Small intestine (tissue), 7 donors: Measurements from ENCODE around the gene TMIGD1. TPM values are rescaled to one million over a fixed set of nuclear protein-coding genes. Genes with fewer than 3 reads are reported as not detected.
A peak's percentile ranks its signal among the peaks of the same experiment; 100 is the strongest.
"Not testable (repeated sequence)": the region's sequence is repeated elsewhere in the genome, so short reads cannot be mapped to it uniquely, and the experiment has no call there.

Experiments
- DNase-seq, 2 donors: peaks; one replicate each; pipeline versions ENCODE4 v3.0.0 to v3.0.0-alpha.2; 2013
- FAIRE-seq: peaks from 2 replicates; lab custom pipeline; 2012; peaks lifted over from hg19 to GRCh38; lab: Jason Lieb, UNC
- H3K27ac ChIP-seq, 3 donors: one replicate each; pipeline ENCODE4 v1.5.1; 2013; ENCODE audit warnings: low read length in 2 of 3, mild to moderate bottlenecking in 2 of 3, control low read depth in 1 of 3, inconsistent platforms in 1 of 3, low read depth in 1 of 3, moderate library complexity in 1 of 3
- H3K27me3 ChIP-seq, 3 donors: one replicate each; pipeline ENCODE4 v1.6.1; 2013; ENCODE audit warnings: low read length in 3 of 3, inconsistent platforms in 1 of 3; ENCODE audit not compliant: control insufficient read depth in 3 of 3, insufficient read depth in 3 of 3
- H3K36me3 ChIP-seq, 3 donors: one replicate each; pipeline ENCODE4 v1.6.1; 2013; ENCODE audit warnings: low read length in 3 of 3, inconsistent platforms in 1 of 3, low read depth in 1 of 3, mild to moderate bottlenecking in 1 of 3, moderate library complexity in 1 of 3; ENCODE audit not compliant: control insufficient read depth in 3 of 3, insufficient read depth in 2 of 3
- H3K4me1 ChIP-seq, 3 donors: one replicate each; pipeline ENCODE4 v1.6.1; 2013; ENCODE audit warnings: low read length in 2 of 3, inconsistent platforms in 1 of 3, low read depth in 1 of 3, mild to moderate bottlenecking in 1 of 3, moderate library complexity in 1 of 3; ENCODE audit not compliant: control insufficient read depth in 3 of 3, insufficient read depth in 2 of 3
- H3K4me3 ChIP-seq, 3 donors: one replicate each; pipeline ENCODE4 v1.5.1; 2013; ENCODE audit warnings: low read length in 3 of 3, control low read depth in 1 of 3, inconsistent platforms in 1 of 3, low read depth in 1 of 3, mild to moderate bottlenecking in 1 of 3, moderate library complexity in 1 of 3
- H3K9me3 ChIP-seq, 2 donors: one replicate each; pipeline ENCODE4 v1.6.1; 2013; ENCODE audit warnings: low read depth in 1 of 2, low read length in 1 of 2; ENCODE audit not compliant: control insufficient read depth in 2 of 2, insufficient read depth in 1 of 2
- WGBS, 3 donors: extraction: QIAGEN DNeasy Blood & Tissue Kit; methylation state at CpG; one replicate each; pipeline ENCODE4 v1.1.7; 2013; 5-methylcytosine and 5-hydroxymethylcytosine counted together
- polyA plus RNA-seq, 4 donors: library from polyadenylated mRNA; stranded (reverse) in 3 of 4; unstranded in 1 of 4; fragments of 200-250 nt in 3 of 4; fragments of 120-200 nt in 1 of 4; gene quantifications; one replicate each; pipeline versions ENCODE4 v1.2.1 to v1.2.3, GENCODE V29; 2013
- donor health status: healthy with polysubstance abuse.
- donor health status: control.
- donor health status: control.
- donor health status: Bipolar disorder and iron deficiency.
- donor health status: healthy.

TMIGD1 gene
- polyA plus RNA-seq, 4 donors: 0.13 to 134 (median 1.2) TPM

DNA sequence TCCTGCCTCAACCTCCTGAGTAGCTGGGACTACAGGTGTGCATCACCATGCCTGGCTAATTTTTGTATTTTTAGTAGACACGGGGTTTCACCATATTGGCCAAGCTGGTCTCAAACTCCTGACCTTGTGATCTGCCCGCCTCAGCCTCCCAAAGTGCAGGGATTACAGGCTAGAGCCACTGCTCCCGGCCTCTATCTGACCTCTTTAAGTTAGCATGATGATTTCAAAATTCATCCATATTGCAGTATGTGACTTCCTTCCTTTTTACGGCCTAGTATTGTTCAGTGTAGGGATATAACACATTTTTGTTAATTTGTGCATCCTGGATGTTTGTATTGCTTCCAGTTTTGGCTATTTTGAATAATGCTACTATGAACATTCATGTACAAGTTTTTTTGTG is 17.4 kb upstream of the TMIGD1 start:
- not testable (repeated sequence) for H3K27me3 ChIP-seq, DNase-seq, H3K4me3 ChIP-seq, H3K27ac ChIP-seq, H3K36me3 ChIP-seq, H3K4me1 ChIP-seq, FAIRE-seq, H3K9me3 ChIP-seq
- WGBS, 3 donors: 91 to 97% (median 92%) methylated on average over 4 of the region's 4 CpGs

DNA sequence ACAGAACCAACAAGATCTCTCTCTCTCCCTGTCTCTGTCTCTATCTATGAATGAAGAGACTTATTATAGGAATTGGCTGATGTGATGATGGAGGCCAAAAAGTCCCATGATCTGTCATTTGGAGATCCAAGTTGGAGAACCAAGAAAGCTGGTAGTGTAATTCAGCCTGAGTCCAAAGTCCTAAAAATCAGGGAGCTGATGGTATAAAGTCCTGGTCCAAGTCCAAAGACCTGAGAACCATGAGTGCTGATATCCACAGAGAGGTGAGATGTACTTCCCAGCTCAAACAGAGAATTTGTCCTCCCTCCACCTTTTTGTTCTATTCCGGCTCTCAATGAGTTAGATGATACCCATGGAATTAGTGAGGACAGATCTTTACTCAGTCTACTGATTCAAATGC is 15.4 kb upstream of the TMIGD1 start:
- Histone ChIP-seq H3K4me3 (no peak overlapping the region), H3K27ac (no peak overlapping the region), H3K27me3 (peaks cover 0 to 1% (median 0%) of the 10 kb centered on the region in 3 donors), H3K36me3 (no peaks in the 10 kb centered on the region), H3K4me1 (peaks cover 0 to 25% (median 3%) of the 10 kb centered on the region in 3 donors), H3K9me3 (no peaks in the 10 kb centered on the region)
- WGBS, 3 donors: 55 to 96% (median 90%) methylated on average over 1 of the region's 1 CpG
- DNase-seq (peak in 1 of 2 donors; percentile 76), FAIRE-seq (no peak)

DNA sequence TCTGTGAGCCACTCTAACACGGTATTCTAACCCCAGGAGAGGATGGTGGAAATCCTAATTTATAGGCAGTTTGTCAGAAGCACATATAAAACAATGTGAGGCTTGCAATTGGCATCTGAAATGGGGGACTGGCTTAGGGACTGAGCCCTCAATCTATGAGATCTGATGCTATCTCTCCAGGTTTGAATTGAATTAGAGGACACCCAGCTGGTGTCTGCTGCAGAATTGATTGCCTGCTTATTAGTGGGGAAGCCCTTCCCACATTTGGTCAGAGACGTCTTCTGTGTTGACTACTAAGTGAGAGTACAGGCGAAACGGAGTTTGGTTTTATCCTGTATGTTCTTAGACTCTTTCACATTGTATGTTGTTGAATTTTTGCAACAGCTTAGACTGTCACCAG is 13.6 kb upstream of the TMIGD1 start:
- Histone ChIP-seq H3K9me3 (no peaks in the 10 kb centered on the region), H3K4me3 (no peak overlapping the region), H3K27ac (no peak overlapping the region), H3K4me1 (peaks cover 0 to 37% (median 3%) of the 10 kb centered on the region in 3 donors), H3K27me3 (no peaks in the 10 kb centered on the region), H3K36me3 (no peaks in the 10 kb centered on the region)
- DNase-seq (no peak), FAIRE-seq (no peak)
- 66 to 85% (median 69%) methylated on average over 4 of the region's 4 CpGs for WGBS, 3 donors

DNA sequence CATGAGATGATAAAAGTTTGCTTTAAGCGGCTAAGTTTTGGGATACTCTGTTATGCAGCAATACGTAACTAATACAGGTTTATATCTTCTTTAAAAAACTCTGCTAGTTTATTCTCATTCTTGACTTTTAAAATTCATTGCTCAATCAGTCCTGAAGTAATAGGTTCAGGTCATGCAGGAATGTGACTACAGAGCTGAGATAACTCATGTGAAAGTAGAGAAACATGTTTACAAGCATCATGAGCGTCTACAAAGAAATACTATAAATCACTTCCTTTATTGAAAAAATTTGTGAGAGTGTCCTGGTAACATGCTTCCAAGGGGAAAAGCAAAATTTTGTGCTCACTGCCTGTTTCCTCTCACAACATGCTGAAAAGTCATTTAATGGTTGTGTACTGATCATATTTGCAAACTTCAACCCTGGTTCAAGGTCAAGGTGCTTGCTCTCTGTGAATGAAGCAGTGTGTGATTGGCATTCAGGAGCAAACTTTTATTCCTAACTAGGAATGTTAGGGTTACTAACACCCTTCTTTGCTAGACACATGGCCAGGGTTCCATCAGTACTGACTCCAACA is 12.5 kb upstream of the TMIGD1 start:
- DNase-seq (no peak), FAIRE-seq (no peak)
- H3K27ac ChIP-seq: peak overlapping the region; percentile 83 to 92 (median 91)
- WGBS, 3 donors: 82 to 90% (median 89%) methylated on average over 3 of the region's 3 CpGs
- no peaks in the 10 kb centered on the region for H3K27me3 ChIP-seq
- H3K9me3 ChIP-seq: no peaks in the 10 kb centered on the region
- H3K36me3 ChIP-seq: no peaks in the 10 kb centered on the region
- no peak overlapping the region for H3K4me3 ChIP-seq
- peaks cover 0 to 37% (median 3%) of the 10 kb centered on the region in 3 donors for H3K4me1 ChIP-seq

DNA sequence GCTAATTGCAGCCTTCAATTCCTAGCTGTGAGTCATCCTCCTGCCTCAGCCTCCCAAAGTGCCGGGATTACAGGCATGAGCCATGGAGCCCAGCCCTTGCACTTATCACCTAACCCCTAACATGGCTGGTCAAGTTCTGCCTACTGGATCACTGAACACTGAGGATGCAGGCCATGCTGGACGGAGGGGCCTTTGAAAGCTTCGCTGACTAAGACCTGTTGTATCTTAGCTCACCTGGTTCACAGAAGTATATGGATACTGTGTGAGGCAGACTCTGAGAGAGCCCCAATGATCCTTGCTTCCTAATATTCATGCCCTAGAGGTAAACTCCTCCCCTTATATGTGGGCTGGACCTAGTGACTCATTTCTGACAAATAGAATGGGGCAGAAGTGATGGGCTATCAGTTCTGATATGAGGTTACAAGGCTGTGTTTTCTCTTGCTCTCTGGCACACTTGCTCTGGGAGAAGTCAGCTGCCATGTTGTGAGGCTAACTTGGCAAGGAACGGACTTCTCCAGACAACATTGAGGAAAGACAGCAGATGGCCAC is 11.7 kb upstream of the TMIGD1 start:
- peak overlapping the region; percentile 83 to 92 (median 91) for H3K27ac ChIP-seq
- FAIRE-seq: no peak
- H3K4me1 ChIP-seq: peaks cover 0 to 40% (median 3%) of the 10 kb centered on the region in 3 donors
- DNase-seq: peak in 1 of 2 donors; percentile 75
- no peaks in the 10 kb centered on the region for H3K27me3 ChIP-seq
- H3K4me3 ChIP-seq: no peak overlapping the region
- 82 to 86% (median 84%) methylated on average over 4 of the region's 4 CpGs for WGBS, 3 donors
- H3K9me3 ChIP-seq: no peaks in the 10 kb centered on the region
- no peaks in the 10 kb centered on the region for H3K36me3 ChIP-seq

DNA sequence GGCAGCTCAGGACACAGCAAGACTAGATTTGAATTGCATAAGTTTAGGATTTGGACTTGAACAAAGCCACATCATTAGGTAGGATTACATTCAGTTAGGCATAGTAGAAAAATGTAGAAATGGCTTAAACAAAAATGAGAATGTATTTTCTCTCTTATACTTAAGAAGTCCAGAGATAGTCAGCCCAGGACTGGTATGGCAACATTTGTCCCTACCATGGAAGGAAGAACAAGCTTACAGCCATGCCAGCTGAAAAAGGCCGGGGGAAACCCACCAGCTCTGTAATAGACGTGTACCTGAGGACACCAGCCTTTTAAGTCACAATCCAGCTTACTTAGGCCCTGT is 11.2 kb upstream of the TMIGD1 start:
- H3K27ac ChIP-seq: peak overlapping the region; percentile 83 to 92 (median 91)
- no peaks in the 10 kb centered on the region for H3K27me3 ChIP-seq
- no peak for FAIRE-seq
- H3K4me3 ChIP-seq: no peak overlapping the region
- H3K36me3 ChIP-seq: no peaks in the 10 kb centered on the region
- H3K9me3 ChIP-seq: no peaks in the 10 kb centered on the region
- peaks cover 0 to 44% (median 3%) of the 10 kb centered on the region in 3 donors for H3K4me1 ChIP-seq
- WGBS, 3 donors: 9 to 62% (median 38%) methylated on average over 2 of the region's 2 CpGs
- no peak for DNase-seq

DNA sequence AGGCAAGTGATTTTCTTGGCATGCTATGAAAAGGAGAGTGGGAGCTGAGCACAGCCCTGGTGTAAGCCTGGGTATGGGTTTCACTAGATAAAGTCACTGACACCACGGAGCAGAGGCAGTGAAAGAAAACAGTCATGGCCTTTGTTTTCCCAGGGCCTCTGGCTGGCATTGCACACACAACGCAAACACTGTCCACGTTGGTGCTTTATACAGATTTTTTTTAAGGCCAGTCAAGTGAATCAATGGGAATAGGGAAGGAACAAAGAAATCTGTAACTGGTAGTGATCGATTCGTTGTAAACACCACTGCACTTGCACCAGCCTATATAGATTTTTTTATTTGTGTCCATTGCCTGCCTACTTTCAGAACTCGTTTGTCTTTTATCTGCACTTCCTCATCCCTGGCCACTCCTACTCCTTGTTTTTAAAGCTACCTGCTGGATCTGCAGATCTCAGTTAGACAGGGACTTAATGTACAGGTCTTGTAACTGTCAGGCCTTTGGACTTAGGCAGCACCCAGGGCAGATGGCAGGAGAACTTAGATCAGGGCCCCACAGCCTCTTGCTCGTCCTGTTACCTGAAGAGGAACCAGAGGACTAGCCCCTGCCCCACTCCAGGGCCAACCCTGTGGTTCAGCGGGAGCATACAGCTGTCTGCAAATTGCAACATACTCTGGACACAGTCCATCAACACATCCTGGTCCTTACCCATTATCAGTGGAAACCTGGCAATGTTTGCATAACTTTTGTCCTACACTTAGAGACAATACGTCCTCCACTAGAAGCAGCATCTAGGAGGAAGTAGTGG is 10.6 kb upstream of the TMIGD1 start:
- no peaks in the 10 kb centered on the region for H3K36me3 ChIP-seq
- peaks cover 0 to 44% (median 3%) of the 10 kb centered on the region in 3 donors for H3K4me1 ChIP-seq
- no peak overlapping the region for H3K4me3 ChIP-seq
- peak overlapping the region; percentile 83 to 92 (median 91) for H3K27ac ChIP-seq
- WGBS, 3 donors: 11 to 36% (median 36%) methylated on average over 9 of the region's 9 CpGs
- H3K27me3 ChIP-seq: no peaks in the 10 kb centered on the region
- FAIRE-seq (no peak), DNase-seq (peak; percentile 95 to 96)
- H3K9me3 ChIP-seq: no peaks in the 10 kb centered on the region

DNA sequence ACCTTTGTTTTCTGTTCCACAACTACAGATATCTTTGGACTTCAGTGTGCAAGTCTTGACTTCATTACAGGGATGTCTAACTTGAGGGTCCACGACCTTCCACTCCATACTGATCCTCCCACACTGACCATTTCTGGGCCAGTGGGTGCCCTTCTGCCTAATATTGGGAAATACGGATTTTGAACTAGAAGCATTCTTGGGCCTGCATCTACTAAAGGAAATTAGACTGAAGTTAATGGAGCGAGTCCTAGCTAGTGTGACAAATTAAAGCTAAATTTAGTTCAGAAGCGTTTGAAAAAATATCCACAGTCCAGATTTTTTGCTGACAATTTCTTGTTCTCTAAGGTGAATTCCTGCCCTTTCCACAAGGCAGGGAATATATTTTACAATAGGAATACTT is 9.9 kb upstream of the TMIGD1 start:
- FAIRE-seq (no peak), DNase-seq (no peak)
- Histone ChIP-seq H3K36me3 (no peaks in the 10 kb centered on the region), H3K27ac (peak overlapping the region; percentile 83 to 92 (median 91)), H3K9me3 (no peaks in the 10 kb centered on the region), H3K4me3 (no peak overlapping the region), H3K27me3 (no peaks in the 10 kb centered on the region), H3K4me1 (peaks cover 0 to 44% (median 3%) of the 10 kb centered on the region in 3 donors)
- WGBS, 3 donors: 71 to 78% (median 78%) methylated on average over 4 of the region's 4 CpGs
